Tibial nerve (tissue), 4 donors: ENCODE results near the gene STOM. TPM values are rescaled to one million over a fixed set of nuclear protein-coding genes. Genes with fewer than 3 reads are reported as not detected.
A peak's percentile ranks its signal among the peaks of the same experiment; 100 is the strongest.
"Not testable (repeated sequence)": the region's sequence is repeated elsewhere in the genome, so short reads cannot be mapped to it uniquely, and the experiment has no call there.

ENCODE experiments used
- DNase-seq, 2 donors: peaks; one replicate each; pipeline ENCODE4 v3.0.0-alpha.2; 2019; ENCODE audit warnings: low spot score in 2 of 2
- H3K27ac ChIP-seq, 4 donors: fragments of 200-600 bp; sonication (generic) in 3 of 4; one replicate each; pipeline ENCODE4 v1.5.1; 2017 to 2019; ENCODE audit warnings: mild to moderate bottlenecking in 1 of 4
- H3K27me3 ChIP-seq, 2 donors: fragments of 200-600 bp; sonication (generic) in 1 of 2; one replicate each; pipeline versions ENCODE4 v1.5.1 to v1.6.0; 2017 to 2019
- H3K36me3 ChIP-seq, 3 donors: fragments of 200-600 bp; sonication (generic); one replicate each; pipeline ENCODE4 v1.5.1; 2018 to 2019
- H3K4me1 ChIP-seq, 4 donors: fragments of 200-600 bp; sonication (generic) in 3 of 4; one replicate each; pipeline ENCODE4 v1.5.1; 2017 to 2019
- H3K4me3 ChIP-seq, 4 donors: fragments of 200-600 bp; sonication (generic) in 3 of 4; one replicate each; pipeline ENCODE4 v1.5.1; 2017 to 2019; ENCODE audit warnings: mild to moderate bottlenecking in 1 of 4, moderate library complexity in 1 of 4
- H3K9me3 ChIP-seq, 4 donors: fragments of 200-600 bp; sonication (generic) in 3 of 4; one replicate each; pipeline ENCODE4 v1.5.1; 2017 to 2019
- CTCF ChIP-seq, 5 experiments: fragments of 200-600 bp in 3 of 5; fragments of 450-650 bp in 2 of 5; sonication (generic) in 3 of 5; IDR thresholded peaks; one replicate each; pipeline ENCODE4 v1.5.1; 2016 to 2019; ENCODE audit warnings: antibody characterized with exemption in 5 of 5, mild to moderate bottlenecking in 3 of 5, moderate library complexity in 2 of 5
- EP300 ChIP-seq, 2 donors: sonication (generic); formaldehyde crosslinking; IDR thresholded peaks; one replicate each; pipeline ENCODE4 v1.6.1; 2017; ENCODE audit warnings: antibody characterized with exemption in 2 of 2, mild to moderate bottlenecking in 1 of 2
- POLR2A ChIP-seq, 2 donors: fragments of 450-650 bp; IDR thresholded peaks; one replicate each; pipeline ENCODE4 v1.6.1; 2017; ENCODE audit warnings: antibody characterized with exemption in 2 of 2, mild to moderate bottlenecking in 2 of 2, moderate library complexity in 2 of 2
- WGBS, 2 donors: methylation state at CpG; one replicate each; pipeline ENCODE4 v1.1.5; 2018; 5-methylcytosine and 5-hydroxymethylcytosine counted together
- total RNA-seq, 4 donors: library from RNA; depleted of rRNA; stranded (reverse); fragments of >200 nt; gene quantifications; one replicate each; pipeline ENCODE4 v1.1.0, GENCODE V29; 2016

The STOM gene
- total RNA-seq, 4 donors from 2014 or later = 164 to 310 (median 232) TPM

- Histone ChIP-seq H3K27me3 (no peaks in the 10 kb centered on the region), H3K9me3 (no peaks in the 10 kb centered on the region), H3K36me3 (no peaks in the 10 kb centered on the region), H3K27ac (peak overlapping the region; percentile 87 to 99 (median 94)), H3K4me1 (peaks cover 19 to 98% (median 81%) of the 10 kb centered on the region in 4 donors), H3K4me3 (no peak overlapping the region)
- 43 to 56% methylated on average over 6 of the region's 6 CpGs for WGBS, 2 donors
- TF ChIP-seq CTCF (IDR thresholded peaks at IDR 0.05) (no peak), POLR2A (IDR thresholded peaks at IDR 0.05) (no peak), EP300 (IDR thresholded peaks at IDR 0.05) (no peak)
- peak in 1 of 2 donors; percentile 14 for DNase-seq
Measured at GRCh38 chr9:121292801-121293241, 77.2 kb downstream of the STOM start.

GRCh38 chr9:121292051-121292450, 78.0 kb downstream of the STOM start:
- peak overlapping the region; percentile 87 to 99 (median 94) for H3K27ac ChIP-seq
- no peaks in the 10 kb centered on the region for H3K9me3 ChIP-seq
- WGBS, 2 donors = 94 to 97% methylated on average over 1 of the region's 1 CpG
- H3K4me3 ChIP-seq = no peak overlapping the region
- H3K36me3 ChIP-seq = no peaks in the 10 kb centered on the region
- TF ChIP-seq EP300 (IDR thresholded peaks at IDR 0.05) = no peak
- TF ChIP-seq POLR2A (IDR thresholded peaks at IDR 0.05) = no peak
- TF ChIP-seq CTCF (IDR thresholded peaks at IDR 0.05) = no peak
- no peak for DNase-seq
- H3K4me1 ChIP-seq = peaks cover 19 to 98% (median 79%) of the 10 kb centered on the region in 4 donors
- no peaks in the 10 kb centered on the region for H3K27me3 ChIP-seq

DNA sequence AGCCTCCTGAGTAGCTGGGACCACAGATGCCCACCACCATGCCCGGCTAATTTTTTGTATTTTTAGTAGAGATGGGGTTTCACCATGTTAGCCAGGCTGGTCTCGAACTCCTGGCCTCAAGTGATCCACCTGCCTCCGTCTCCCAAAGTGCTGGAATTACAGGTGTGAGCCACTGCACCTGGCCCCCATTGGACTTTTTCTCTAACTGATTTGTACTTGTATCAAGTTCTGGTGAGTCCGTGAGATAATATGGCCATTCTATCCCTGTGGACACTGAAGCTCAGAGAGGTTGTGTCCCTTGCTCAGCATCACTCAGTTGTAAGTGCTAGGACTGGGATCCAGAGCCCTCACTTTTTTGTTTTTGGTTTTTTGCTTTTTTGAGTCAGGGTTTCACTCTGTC, 78.5 kb downstream of the STOM start:
- peak overlapping the region; percentile 87 to 99 (median 94) for H3K27ac ChIP-seq
- not testable (repeated sequence) for DNase-seq, H3K36me3 ChIP-seq, H3K4me3 ChIP-seq, H3K9me3 ChIP-seq, H3K27me3 ChIP-seq
- H3K4me1 ChIP-seq = peaks cover 21 to 98% (median 78%) of the 10 kb centered on the region in 4 donors
- WGBS, 2 donors = 72 to 91% methylated on average over 4 of the region's 4 CpGs

- TF ChIP-seq EP300 (IDR thresholded peaks at IDR 0.05) (no peak), POLR2A (IDR thresholded peaks at IDR 0.05) (no peak), CTCF (IDR thresholded peaks at IDR 0.05) (no peak)
- H3K36me3 ChIP-seq = no peaks in the 10 kb centered on the region
- peak in 1 of 2 donors; percentile 15 for DNase-seq
- peaks cover 14 to 98% (median 78%) of the 10 kb centered on the region in 4 donors for H3K4me1 ChIP-seq
- H3K9me3 ChIP-seq = no peaks in the 10 kb centered on the region
- no peaks in the 10 kb centered on the region for H3K27me3 ChIP-seq
- WGBS, 2 donors = 41 to 44% methylated on average over 7 of the region's 7 CpGs
- peak overlapping the region; percentile 83 to 99 (median 92) for H3K27ac ChIP-seq
- peak overlapping the region in 1 of 4 donors; percentile 17 for H3K4me3 ChIP-seq
Measured at GRCh38 chr9:121289772-121290370, 80.2 kb downstream of the STOM start.

DNA sequence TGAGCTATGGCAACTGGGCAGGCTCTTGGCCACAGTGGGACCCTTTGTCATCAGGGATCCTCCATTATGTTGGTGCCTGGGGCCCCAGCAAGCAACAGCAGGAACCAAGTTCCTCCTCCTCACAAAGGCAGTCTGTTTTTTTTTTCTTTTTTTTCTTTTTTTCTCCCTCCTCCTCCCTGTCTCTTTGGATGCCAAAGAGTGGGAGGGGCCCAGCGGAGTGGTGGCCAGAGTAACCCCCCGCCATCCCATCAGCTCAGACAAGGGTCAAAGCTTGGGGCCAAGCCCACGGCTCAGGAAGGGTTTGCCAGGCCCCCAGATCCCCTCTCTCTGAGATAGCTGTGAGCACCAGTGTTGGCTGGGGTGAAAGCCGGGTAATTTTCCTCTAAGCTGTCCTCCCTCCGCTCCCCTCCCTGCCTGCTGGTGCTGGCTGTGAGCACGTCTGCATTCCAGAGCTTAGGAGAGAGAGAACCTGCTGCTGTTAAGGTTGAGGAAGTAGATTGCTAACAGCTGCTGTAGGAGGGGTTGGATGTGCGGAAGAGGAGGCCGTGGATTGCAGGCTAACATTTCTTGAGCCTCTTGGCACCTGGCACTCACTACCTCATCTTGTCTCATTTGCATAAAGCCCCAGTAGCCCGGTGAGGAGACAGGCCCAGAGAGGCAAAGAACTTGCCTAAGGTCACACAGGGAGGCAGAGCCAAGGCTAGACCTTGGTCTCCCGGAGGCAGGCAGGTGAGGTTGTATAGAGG, 80.9 kb downstream of the STOM start:
- Histone ChIP-seq H3K9me3 (no peaks in the 10 kb centered on the region), H3K4me3 (peak overlapping the region in 2 of 4 donors; percentile 8 to 17), H3K36me3 (no peaks in the 10 kb centered on the region), H3K4me1 (peaks cover 14 to 98% (median 78%) of the 10 kb centered on the region in 4 donors), H3K27ac (peak overlapping the region; percentile 83 to 99 (median 92)), H3K27me3 (no peaks in the 10 kb centered on the region)
- peak; percentile 47 to 53 for DNase-seq
- 4 to 5% methylated on average over 10 of the region's 10 CpGs for WGBS, 2 donors
- peak in 1 of 2 donors; percentile 7 for TF ChIP-seq POLR2A (IDR thresholded peaks at IDR 0.05)
- peak in 1 of 2 donors; percentile 19 for TF ChIP-seq EP300 (IDR thresholded peaks at IDR 0.05)
- no peak for TF ChIP-seq CTCF (IDR thresholded peaks at IDR 0.05)

Other genes starting within 250 kb of the STOM start
- 10 to 100 TPM; 36.3 to 45.4 (median 40.6) TPM for gene RAB14, start 168.4 kb downstream of the STOM start, total RNA-seq
- 1,000 to 10,000 TPM; 1,899 to 6,678 (median 4,539) TPM for gene GSN, start 102.1 kb downstream of the STOM start, total RNA-seq
- 10 to 100 TPM in 2 of 4 donors, 1 to 10 TPM in 2; 6.5 to 15.5 (median 10.3) TPM for gene GGTA1, start 129.6 kb upstream of the STOM start, total RNA-seq